Caki2 (cell line): ENCODE measurements around the gene SNAPC5. TPM values are rescaled to one million over a fixed set of nuclear protein-coding genes. Genes with fewer than 3 reads are reported as not detected.

Source experiments
- DNase-seq: peaks from one replicate; pipeline ENCODE4 v3.0.0-alpha.2; 2015; ENCODE audit warnings: low read depth
- in situ Hi-C: cut with HindIII; loops from 2 replicates; pipeline ENCODE4 v1.10.0; 2016; ENCODE audit warnings: low sequenced_read_pairs, low pct_unique_long_range_greater_than_20kb, mixed read lengths
- total RNA-seq: library from RNA; depleted of rRNA; stranded (reverse); fragments of >200 nt; shearing (Covaris generic); gene quantifications from 2 replicates; pipeline ENCODE4 v1.2.3, GENCODE V29; 2014; ENCODE audit warnings: low replicate concordance

Gene SNAPC5
- total RNA-seq, 1 experiment from 2014 or later, result 73.8 TPM

GRCh38 chr15:66498501-66499386 is 1.2 kb upstream of the SNAPC5 start:
- in situ Hi-C loops, result no loop called here
- peak; percentile 26 for DNase-seq

- DNase-seq, result no peak
- in situ Hi-C loops, result no loop called here
These were observed 536 bp downstream of the SNAPC5 start for GRCh38 chr15:66496951-66497501.

DNA sequence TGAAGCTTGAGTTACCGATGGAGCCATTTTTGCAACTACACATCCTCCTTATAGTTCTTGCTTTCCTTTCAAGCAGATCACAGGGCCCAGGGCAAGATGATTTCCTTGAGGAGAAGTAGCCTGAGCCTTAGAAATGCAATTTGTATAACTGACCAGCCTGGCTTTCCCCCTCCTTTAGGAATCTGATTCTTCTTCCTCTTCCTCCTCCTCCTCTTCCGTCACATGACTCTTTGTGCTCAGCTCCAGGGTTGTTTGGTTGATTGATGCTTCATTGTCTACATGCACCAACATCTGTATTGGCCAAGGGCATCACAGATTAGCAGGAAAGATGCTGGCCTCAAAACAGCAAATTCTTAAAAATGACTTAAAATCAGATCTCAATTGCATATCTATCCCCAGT is 3.3 kb downstream of the SNAPC5 start:
- DNase-seq, result no peak
- in situ Hi-C loops, result no loop called here

- in situ Hi-C loops, result no loop called here
- DNase-seq, result no peak
These were observed 5.7 kb downstream of the SNAPC5 start for GRCh38 chr15:66491846-66492245.

GRCh38 chr15:66489179-66489791 is 8.3 kb downstream of the SNAPC5 start:
- in situ Hi-C loops, result no loop called here

DNA sequence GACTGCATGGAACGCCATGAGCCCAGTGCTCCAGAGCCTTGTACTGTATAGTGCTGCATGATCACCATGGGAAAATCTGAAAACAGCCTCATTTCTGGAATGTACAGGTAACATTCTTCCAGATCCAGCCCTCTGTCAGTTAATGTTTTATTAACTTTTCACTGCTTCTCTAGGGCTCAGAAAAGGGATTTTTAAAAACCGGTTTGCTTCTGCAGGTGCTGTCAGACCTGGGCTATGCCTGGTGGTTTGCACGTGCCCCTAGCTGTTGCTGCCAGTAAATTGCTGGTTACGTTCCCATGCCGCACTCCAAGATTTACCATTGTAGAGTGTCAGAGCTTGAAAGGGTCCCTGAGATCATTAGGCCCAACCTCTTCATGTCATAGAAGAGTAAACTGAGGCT is 9.0 kb downstream of the SNAPC5 start:
- in situ Hi-C loops, result no loop called here

More at GRCh38 chr15:66489179-66489791, 8.3 kb downstream of the SNAPC5 start:
- DNase-seq, result no peak

DNA sequence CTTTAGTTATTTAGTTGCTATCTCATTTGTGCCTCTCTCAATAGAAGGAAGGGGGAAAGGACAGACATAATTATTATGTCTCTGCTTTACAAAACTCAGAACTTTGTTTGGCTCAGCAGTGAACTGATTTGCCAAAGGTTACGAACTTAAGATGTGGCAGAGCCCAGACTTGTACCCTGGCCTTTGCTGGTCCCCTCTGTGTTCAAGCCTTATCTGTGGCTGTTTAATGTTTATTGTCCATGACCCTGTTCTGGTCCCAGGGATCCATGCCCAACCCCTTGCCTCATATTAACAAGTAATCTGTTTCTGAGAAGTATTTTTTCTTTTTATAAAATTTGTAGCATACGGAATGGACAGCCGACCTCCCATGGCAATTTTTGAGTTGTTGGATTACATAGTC is 10.7 kb downstream of the SNAPC5 start:
- in situ Hi-C loops, result no loop called here

More for the DNA sequence above, 9.0 kb downstream of the SNAPC5 start:
- no peak for DNase-seq

GRCh38 chr15:66484539-66485112 is 12.9 kb downstream of the SNAPC5 start:
- in situ Hi-C loops, result no loop called here
- no peak for DNase-seq

More for the DNA sequence above, 10.7 kb downstream of the SNAPC5 start:
- DNase-seq, result no peak

DNA sequence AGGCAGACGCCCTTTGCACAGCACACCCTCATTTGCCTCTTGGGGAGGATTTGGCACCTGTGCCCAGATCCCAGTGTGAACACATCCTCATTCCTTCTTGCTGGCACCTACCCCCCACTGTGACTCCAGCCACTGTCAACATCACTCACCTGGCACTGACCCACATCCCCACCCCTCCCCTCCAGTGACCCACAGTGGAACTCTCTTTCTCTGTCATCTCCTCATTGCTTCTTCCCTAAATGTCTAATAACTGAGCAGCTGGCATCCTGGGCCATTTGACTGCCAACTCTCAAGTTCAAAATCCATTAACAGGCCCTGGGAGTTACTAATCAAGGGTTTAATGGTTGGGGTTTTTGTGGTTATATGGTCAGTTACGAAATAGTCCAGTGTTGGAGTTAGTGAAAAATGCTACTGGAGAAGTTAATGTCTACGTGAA is 14.4 kb downstream of the SNAPC5 start:
- in situ Hi-C loops, result no loop called here
- DNase-seq, result peak; percentile 51

GRCh38 chr15:66482539-66482938 is 15.0 kb downstream of the SNAPC5 start:
- in situ Hi-C loops, result no loop called here
- DNase-seq, result no peak

- in situ Hi-C loops, result no loop called here
- no peak for DNase-seq
These were observed 16.3 kb downstream of the SNAPC5 start for GRCh38 chr15:66481107-66481856.

DNA sequence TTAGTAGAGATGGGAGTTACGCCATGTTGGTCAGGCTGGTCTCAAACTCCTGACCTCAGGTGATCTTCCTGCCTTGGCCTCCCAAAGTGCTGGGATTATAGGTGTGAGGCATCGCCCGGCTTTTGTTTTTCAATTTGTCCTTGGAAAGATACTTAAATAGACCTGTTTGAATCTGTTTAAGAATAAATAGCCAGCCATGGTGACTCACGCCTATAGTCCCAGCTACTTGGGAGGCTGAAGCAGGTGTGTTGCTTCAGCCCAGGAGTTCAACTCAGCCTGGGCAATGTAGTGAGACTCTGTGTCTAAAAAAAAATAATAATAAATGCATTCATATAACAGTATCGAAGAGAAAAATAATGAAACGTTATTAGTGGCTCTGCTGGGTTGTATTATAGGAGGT is 17.3 kb downstream of the SNAPC5 start:
- no peak for DNase-seq
- in situ Hi-C loops, result no loop called here

GRCh38 chr15:66477011-66477410 is 20.6 kb downstream of the SNAPC5 start:
- in situ Hi-C loops, result no loop called here

GRCh38 chr15:66476535-66476934 is 21.0 kb downstream of the SNAPC5 start:
- in situ Hi-C loops, result no loop called here
- DNase-seq, result no peak

More at GRCh38 chr15:66477011-66477410, 20.6 kb downstream of the SNAPC5 start:
- no peak for DNase-seq

- in situ Hi-C loops, result no loop called here
- DNase-seq, result no peak
These were observed 22.6 kb downstream of the SNAPC5 start for GRCh38 chr15:66474963-66475362.

DNA sequence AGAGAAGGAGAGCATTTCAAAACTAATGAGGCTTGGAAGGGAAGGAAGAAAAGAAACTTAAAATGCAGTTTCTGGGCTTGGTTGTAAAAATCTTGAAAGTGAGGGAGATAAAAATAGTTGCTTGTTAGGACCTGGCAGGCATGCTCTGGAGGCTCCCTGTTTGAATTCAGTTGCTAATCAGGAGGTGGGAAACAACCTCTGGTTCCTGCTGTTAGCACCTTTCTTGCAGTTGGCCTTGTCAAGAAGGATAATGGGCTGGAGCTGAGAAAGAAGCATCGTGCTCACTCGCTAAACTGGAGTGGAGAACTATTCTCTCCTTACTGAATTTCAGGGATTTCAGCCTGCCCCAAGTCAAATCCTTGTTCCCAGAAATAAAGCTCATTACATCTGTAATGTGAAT is 23.4 kb downstream of the SNAPC5 start:
- in situ Hi-C loops, result no loop called here
- DNase-seq, result no peak

- peak; percentile 67 for DNase-seq
- in situ Hi-C loops, result no loop called here
These were observed 25.2 kb downstream of the SNAPC5 start for GRCh38 chr15:66472176-66472999.
